Tibial artery (tissue), 4 donors: ENCODE data around the gene TBC1D2B.

ENCODE experiments used
- DNase-seq, 2 donors: peaks; one replicate each; pipeline ENCODE4 v3.0.0-alpha.2; 2019
- H3K27ac ChIP-seq, 2 donors: fragments of 200-600 bp; sonication (generic) in 1 of 2; 1 replicate in 1 of 2; 2 replicates in 1 of 2; pipeline ENCODE4 v1.5.1; 2018 to 2019; ENCODE audit warnings: mild to moderate bottlenecking in 1 of 2
- H3K27me3 ChIP-seq, 2 donors: fragments of 200-600 bp; sonication (generic) in 1 of 2; one replicate each; pipeline versions ENCODE4 v1.5.1 to v1.6.0; 2016 to 2019
- H3K36me3 ChIP-seq, 3 donors: fragments of 200-600 bp; sonication (generic) in 2 of 3; one replicate each; pipeline ENCODE4 v1.5.1; 2016 to 2019; ENCODE audit warnings: mild to moderate bottlenecking in 2 of 3
- H3K4me1 ChIP-seq, 4 donors: fragments of 200-600 bp; sonication (generic) in 2 of 4; 1 replicate in 3 of 4; 2 replicates in 1 of 4; pipeline ENCODE4 v1.5.1; 2016 to 2019
- H3K4me3 ChIP-seq, 2 donors: fragments of 200-600 bp; sonication (generic) in 1 of 2; 1 replicate in 1 of 2; 2 replicates in 1 of 2; pipeline ENCODE4 v1.5.1; 2018 to 2019; ENCODE audit warnings: mild to moderate bottlenecking in 2 of 2
- H3K9me3 ChIP-seq, 3 donors: fragments of 200-600 bp; sonication (generic) in 1 of 3; one replicate each; pipeline ENCODE4 v1.5.1; 2016 to 2019
- CTCF ChIP-seq, 2 experiments: fragments of 200-600 bp in 1 of 2; fragments of 450-650 bp in 1 of 2; IDR thresholded peaks; one replicate each; pipeline ENCODE4 v1.5.1; 2017 to 2019; ENCODE audit warnings: antibody characterized with exemption in 2 of 2, mild to moderate bottlenecking in 1 of 2, moderate library complexity in 1 of 2
- intact Hi-C: fragments of 100-400 bp; cut with DNase I; formaldehyde crosslinking; loops from one replicate; pipeline ENCODE4 v1.15.0; 2023; ENCODE audit warnings: low total_unique reads

The TBC1D2B gene

GRCh38 chr15:78018946-78019644, 58.4 kb downstream of the TBC1D2B start:
- H3K4me3 ChIP-seq: no peak overlapping the region
- DNase-seq: no peak
- intact Hi-C loops: no loop called here
- no peaks in the 10 kb centered on the region for H3K9me3 ChIP-seq
- no peaks in the 10 kb centered on the region for H3K27me3 ChIP-seq
- peaks cover 45 to 68% (median 50%) of the 10 kb centered on the region in 3 donors for H3K36me3 ChIP-seq
- TF ChIP-seq CTCF (IDR thresholded peaks at IDR 0.05): no peak
- peaks cover 0 to 33% (median 6%) of the 10 kb centered on the region in 4 donors for H3K4me1 ChIP-seq
- H3K27ac ChIP-seq: peak overlapping the region in 1 of 2 donors; percentile 23

- H3K4me3 ChIP-seq: no peak overlapping the region
- intact Hi-C loops: no loop called here
- H3K27me3 ChIP-seq: no peaks in the 10 kb centered on the region
- no peaks in the 10 kb centered on the region for H3K9me3 ChIP-seq
- H3K27ac ChIP-seq: peak overlapping the region in 1 of 2 donors; percentile 23
- DNase-seq: no peak
- TF ChIP-seq CTCF (IDR thresholded peaks at IDR 0.05): no peak
- H3K4me1 ChIP-seq: peaks cover 0 to 28% (median 6%) of the 10 kb centered on the region in 4 donors
- H3K36me3 ChIP-seq: peaks cover 39 to 68% (median 50%) of the 10 kb centered on the region in 3 donors
These were observed 59.1 kb downstream of the TBC1D2B start for GRCh38 chr15:78018445-78018844.

DNA sequence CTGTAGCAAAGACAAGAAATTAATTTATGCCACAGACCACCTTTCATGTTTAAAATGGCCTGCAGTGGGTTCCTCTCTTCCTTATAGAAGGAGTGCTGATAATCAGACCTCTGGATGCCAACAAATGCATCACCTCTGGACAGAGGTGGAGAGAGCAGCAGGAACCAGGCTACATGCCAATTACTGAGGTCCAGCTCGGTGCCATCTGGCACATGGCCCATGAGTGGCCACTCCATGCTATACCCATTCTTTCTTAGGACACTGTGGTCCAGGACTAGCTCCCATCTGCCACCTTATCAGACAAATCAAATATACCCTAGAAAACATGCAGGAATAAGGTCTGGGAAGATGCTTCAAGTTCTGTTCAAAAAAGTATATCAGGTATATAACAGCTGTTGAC, 60.7 kb downstream of the TBC1D2B start:
- Histone ChIP-seq H3K36me3 (peaks cover 39 to 70% (median 52%) of the 10 kb centered on the region in 3 donors), H3K9me3 (no peaks in the 10 kb centered on the region), H3K27me3 (no peaks in the 10 kb centered on the region), H3K27ac (no peak overlapping the region), H3K4me1 (peaks cover 0 to 28% (median 6%) of the 10 kb centered on the region in 4 donors), H3K4me3 (no peak overlapping the region)
- intact Hi-C loops: no loop called here
- DNase-seq: no peak
- TF ChIP-seq CTCF (IDR thresholded peaks at IDR 0.05): no peak

DNA sequence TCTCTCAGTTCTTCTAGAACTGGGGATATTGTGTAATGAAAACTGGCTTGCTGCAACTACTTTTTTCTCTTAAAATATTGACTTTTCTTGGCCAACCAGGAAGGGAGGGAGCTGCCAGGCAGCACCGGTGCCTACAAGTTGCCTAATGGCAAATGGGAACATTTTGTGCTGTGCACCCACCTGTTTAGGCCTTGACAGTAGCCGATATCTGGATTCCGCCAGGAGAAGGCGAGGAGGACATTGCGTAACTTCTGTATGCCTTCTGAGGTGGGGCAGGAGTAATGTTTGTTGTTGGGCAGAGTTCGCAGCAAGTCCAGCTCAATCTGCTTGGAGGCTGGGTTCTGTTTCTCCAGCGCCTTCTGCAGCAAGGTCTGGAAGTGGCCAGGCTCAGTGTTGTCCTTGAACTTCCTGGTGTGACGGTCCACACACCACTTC, 64.9 kb downstream of the TBC1D2B start:
- no peaks in the 10 kb centered on the region for H3K9me3 ChIP-seq
- peaks cover 51 to 90% (median 81%) of the 10 kb centered on the region in 3 donors for H3K36me3 ChIP-seq
- DNase-seq: peak in 1 of 2 donors; percentile 60
- H3K27me3 ChIP-seq: no peaks in the 10 kb centered on the region
- no peak overlapping the region for H3K27ac ChIP-seq
- H3K4me3 ChIP-seq: no peak overlapping the region
- H3K4me1 ChIP-seq: peaks cover 0 to 14% (median 10%) of the 10 kb centered on the region in 4 donors
- intact Hi-C loops: loop anchor here (5.0 kb wide), 1 partner anchor 55 kb away; no protein-coding TSS in a partner anchor
- no peak for TF ChIP-seq CTCF (IDR thresholded peaks at IDR 0.05)

DNA sequence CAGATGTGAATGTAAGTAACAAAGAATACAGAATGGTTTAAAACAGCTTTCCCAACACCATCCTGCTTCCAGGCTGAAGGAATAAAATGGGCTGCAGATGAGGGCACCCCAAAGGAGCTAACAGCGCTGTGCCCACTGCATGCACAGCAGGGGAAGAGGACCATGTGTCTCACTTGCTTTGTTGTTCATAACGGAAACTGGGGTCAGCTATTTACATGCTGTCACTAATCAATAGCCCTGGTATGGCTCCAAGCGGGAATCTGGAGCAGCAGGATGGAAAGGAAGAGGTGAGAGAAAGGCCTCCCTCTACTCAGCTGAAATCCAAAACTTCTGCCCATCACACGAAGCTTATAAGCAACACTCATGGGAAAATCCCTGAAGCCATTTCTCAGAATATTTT, 67.4 kb downstream of the TBC1D2B start:
- no peaks in the 10 kb centered on the region for H3K27me3 ChIP-seq
- DNase-seq: no peak
- no peaks in the 10 kb centered on the region for H3K9me3 ChIP-seq
- H3K27ac ChIP-seq: no peak overlapping the region
- no peak for TF ChIP-seq CTCF (IDR thresholded peaks at IDR 0.05)
- peaks cover 0 to 30% (median 23%) of the 10 kb centered on the region in 4 donors for H3K4me1 ChIP-seq
- H3K36me3 ChIP-seq: peaks cover 42 to 86% (median 71%) of the 10 kb centered on the region in 3 donors
- no peak overlapping the region for H3K4me3 ChIP-seq
- intact Hi-C loops: loop anchor here (5.0 kb wide), 1 partner anchor 57 kb away; no protein-coding TSS in a partner anchor
